Kasumi-1 (cell line): ENCODE measurements around the gene RPL7L1.
A peak's percentile ranks its signal among the peaks of the same experiment; 100 is the strongest.
"Not testable (repeated sequence)": the region's sequence is repeated elsewhere in the genome, so short reads cannot be mapped to it uniquely, and the experiment has no call there.

Experiments used
- DNase-seq, 2 experiments: peaks; one replicate each; lab custom pipeline; 2025; lab: John Stamatoyannopoulos, UW

RPL7L1 gene

DNA sequence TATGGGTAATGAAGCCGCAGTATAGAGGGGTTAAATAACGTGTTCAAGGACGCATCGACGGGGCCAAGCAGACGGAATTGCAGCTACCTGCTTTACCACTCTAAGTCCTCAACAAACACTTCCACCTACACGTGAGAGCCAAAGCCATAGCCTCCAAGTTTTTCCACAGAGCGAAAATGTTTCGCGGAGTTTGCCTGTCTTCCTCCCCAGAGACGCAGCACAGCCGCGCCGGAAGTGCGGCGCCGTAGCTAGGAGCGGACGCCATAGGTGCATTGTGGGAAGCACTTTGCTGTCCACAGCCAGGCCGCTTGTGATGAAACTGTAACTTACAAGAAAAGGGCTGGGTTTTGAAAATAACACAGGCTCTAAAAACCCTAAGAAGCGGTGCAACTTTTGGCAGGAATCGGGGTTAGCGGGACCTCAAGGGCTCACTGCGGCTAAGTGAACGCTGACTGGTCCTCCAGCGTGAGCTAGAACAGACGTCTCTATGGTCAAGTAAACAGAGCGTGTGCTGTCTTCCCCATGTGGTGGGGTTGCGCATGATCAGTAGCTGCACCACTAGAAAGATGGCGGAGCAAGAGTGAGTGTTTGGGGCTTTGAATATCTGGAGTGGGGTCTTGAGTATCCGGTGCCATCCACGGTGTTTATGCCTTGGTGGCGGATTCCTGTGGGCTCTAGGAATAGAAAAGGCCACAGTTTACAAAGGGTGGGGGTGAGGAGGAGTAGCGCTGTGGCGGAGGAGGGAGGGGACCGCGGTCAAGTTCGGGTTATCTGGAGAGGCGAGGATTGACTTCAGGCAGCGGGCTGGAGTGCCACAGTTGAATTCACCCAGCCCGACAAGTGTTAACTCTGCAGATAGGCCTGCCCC is at the start of gene RPL7L1:
Gene RPL7L1, plus strand, starts transcription at position 245 of the 868 bp plus-strand sequence. Its CDS starts 295 bp downstream, at position 540.
- DNase-seq, result peak; percentile 88 to 93

DNA sequence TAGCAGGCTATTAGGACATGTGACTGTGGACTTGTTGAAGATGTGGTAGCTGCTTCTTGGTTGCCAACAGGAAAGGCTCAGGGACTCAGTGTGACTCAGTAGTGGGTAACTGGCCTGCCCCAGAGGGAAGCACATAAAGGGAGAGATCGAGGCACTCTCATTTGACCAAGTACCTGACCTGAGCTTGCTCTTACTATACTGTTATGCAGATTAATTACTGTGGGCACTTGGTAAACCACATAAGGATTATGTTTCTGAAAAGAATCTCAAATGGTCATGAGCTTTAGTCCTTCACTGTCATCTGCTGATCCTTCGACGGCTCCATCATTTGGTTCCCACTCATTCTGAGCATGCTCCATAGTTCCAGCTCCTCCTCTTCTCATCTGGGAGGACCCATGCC is 48.2 kb upstream of the RPL7L1 start:
- DNase-seq, result no peak

DNA sequence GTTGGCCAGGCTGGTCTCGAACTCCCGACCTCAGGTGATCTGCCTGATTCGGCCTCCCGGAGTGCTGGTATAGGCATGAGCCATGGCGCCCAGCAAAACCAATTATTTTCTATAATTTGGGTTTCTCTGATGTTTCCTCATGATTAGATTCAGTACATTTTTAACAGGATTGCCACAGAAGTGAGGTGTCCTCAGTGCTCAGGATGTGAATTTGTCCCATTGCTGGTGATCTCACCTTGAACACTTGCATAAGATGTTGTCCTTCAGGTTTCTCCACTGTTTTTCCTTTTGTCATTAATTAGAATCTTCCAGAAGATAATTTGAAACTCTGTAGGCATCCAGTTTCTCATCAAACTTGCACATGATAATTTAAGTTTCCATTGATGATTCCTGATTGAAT is 45.4 kb upstream of the RPL7L1 start:
- no peak for DNase-seq

DNA sequence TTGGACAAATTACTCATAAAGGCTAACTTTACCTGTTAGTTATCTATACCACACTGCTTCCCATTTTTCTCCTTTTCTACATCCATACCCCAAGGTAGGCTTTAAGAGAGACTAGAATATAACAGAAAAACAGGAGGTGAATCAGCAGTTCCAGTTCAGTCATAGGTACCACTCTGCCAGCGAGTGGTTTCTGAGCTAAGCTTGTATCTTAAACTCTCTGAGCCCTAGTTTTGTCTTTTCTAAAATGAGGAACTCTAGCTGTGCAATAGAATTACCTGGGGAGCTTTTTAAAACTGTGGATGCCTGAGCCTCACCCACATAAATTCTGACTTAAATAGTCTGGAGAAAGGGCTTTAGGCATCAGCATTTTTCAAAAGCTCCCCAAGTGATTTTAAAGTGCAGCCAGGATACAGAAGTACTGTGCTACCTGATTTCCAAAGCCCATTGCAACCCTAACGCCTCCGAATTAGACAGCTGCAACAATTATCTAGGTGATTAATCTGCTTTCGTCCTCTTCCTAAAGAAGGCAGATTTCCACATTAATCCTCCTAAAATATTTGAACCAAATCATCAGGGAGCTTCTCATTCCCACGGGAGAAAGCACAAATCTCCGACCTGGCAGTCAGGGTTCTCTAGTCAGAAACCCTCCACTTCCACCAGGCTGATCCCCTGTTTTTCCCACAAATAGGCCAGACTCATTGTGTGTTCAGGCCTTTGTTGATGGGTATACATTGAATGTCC is 37.4 kb upstream of the RPL7L1 start:
- DNase-seq, result no peak

DNA sequence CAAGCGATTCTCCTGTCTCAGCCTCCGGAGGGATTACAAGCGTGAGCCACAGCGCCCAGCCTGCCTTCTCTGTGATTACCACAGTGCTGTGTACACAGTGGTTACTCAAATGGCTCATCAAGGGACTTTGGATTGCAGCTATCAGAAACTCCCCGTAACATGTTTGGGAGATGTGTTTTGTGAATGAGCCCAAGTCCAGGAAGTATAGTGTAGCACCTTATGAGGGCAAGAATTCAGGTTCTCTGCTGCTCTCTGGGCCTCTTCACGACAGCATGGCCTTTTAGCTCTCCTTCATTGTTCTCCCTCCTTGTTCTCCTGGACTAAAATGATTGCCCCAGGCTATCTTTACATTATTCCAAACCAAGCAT is 34.1 kb upstream of the RPL7L1 start:
- no peak for DNase-seq

DNA sequence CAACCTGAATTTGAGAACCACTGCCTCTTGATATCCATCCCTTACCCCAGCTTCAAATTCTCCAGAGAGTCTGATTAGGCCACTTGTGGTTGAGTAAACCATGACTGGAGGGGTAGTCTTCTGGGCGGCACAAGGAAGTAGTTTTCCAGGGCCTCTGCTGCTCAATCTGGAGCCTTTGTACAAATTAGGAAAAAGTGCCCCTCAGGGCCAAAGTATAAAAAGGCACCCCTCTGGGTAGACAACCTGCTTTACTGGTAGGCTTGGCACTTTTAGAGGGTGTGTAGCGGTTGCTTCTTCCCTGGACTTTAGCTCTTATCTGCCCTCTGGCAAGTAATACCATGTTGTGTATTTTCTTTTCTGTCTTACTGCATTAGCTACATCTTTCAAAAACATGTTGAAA is 32.9 kb upstream of the RPL7L1 start:
- DNase-seq, result no peak

DNA sequence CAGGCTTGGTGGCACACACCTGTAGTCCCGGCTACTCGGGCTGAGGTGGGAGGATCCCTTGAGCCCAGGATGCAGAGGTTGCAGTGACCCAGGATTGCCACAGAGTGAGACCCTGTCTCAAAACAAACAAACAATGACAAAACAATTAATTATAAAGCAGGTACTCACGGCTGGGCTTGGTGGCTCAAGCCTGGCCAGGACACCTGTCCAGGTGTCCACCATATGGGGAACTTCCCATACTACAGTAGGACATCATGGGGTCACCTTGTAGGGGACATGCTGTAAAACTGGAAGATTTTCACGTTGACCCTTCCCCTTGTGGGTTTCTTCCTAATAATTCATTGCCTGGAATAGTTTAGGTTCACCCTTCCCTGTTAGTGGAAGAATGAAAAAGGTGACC is 30.7 kb upstream of the RPL7L1 start:
- DNase-seq, result no peak

DNA sequence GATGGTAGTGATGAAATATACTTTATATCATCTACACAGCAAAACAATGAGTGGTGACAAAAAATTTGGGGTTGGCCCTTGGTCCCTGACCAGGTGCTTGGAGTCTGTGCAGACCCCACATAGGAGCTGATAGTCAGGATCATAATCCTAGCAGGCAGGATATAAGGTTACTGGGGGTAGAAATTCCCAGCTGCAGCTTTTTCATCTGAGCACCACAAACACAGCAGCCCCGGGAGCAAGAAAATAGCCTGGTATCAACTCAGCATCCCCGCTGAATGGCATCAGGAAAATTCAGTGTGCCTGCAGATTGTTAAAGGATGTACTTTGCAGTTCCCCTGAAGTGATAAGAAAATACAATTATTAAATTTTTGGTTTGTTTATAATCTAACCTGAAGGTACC is 27.8 kb upstream of the RPL7L1 start:
- DNase-seq, result no peak

DNA sequence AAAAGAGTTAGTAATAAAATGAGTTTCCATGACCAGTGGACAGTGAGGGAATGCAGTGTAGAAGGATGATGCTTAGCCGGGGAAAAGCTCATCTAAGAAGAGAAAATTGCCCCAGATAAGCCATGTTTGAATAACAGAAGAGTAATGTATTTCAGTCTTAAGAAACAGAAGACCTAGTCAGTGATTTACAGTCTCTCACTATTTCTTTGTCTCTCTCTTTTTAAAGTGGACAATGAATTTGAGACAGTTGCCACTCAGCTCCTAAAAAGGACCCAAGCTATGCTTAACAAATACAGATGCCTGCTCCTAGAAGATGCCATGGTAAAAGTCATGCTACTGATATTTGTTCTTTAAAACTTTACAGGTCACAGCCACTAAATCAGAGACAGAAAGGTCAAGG is 19.4 kb upstream of the RPL7L1 start:
- DNase-seq, result no peak

DNA sequence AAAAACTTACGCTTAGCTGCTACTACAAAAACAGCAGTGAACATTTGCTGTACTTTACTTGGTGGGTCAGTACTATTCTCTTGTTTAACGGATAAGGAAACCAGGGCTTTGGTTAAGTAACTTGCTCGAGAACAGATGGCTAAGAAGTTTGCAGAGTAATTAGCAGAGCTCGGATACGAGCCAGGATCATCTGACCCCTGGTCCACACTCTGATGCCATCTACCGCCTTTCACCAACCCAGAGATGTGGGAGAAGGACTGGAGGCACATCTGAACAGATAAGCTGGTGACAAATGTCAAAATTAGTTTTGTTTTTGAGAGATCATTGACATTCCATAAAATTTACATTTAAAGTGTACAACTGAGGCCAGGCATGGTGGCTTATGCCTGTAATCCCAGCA is 18.9 kb upstream of the RPL7L1 start:
- no peak for DNase-seq

DNA sequence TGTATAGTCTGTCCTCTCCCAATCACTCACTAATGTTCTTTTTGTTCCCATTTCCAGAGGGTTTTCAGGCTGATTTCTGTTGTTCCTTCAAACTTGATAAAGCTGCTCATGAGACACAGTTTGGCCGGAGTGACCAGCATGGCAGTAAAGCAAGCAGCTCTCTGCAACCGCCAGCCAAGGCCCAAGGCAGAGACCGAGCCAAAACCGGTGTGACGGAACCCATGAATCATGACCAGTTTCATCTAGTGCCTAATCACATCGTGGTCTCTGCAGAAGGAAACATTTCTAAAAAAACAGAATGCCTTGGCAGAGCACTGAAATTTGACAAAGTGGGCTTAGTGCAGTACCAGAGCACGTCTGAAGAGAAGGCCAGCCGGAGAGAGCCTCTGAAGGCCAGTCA is 14.8 kb upstream of the RPL7L1 start:
- no peak for DNase-seq

DNA sequence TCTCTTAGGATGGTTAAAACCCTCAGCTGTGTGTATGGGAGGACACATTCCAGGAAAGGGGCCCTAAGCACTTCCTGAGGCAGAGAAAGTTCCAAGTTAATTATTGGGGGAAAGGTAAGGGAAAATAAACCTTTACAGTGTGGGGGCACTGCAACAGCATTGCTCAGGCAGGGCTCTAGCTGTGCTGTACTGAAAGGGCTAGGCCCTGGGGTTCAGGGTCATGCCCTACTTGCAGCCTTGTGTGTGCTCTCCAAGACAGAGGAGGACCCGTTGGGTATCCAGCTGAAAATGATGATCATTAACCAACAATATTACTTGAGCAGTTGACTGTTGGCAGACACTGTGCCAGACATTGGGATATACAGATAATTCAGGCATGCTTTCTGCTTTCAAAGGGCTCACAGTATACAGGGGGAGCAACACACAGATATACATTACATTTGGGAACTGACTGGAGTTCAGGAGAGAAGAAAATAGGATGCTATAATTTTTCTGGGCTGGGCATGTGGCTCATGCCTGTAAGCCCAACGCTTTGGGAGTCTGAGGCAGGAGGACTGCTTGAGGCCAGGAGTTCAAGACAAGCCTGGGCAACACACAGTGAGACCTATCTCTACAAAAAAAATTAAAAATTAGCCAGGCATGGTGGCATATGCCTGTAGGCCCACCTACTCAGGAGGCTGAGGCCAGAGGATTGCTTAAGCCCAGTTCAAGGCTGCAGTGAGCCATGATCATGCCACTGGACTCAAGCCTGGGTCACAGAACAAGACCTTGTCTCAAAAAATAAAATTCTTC is 9.1 kb upstream of the RPL7L1 start:
- no peak for DNase-seq

DNA sequence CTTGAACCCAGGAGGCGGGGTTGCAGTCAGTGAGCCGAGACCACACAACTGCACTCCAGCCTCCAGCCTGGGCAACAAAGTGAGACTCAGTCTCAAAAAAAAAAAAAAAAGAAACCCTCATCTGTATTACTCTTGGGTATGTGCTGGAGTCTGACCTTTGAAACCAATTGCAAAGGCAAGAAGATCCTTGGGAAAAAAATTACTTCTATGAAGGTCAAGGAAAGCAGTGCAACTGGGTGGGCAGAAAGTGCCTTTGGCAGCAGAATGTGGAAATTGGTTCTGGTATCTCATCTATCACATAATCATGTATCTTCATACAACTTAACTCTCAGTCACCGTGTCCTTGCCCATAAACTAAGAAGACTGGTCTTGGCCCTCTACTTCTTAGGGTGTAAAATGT is 7.7 kb upstream of the RPL7L1 start:
- no peak for DNase-seq

DNA sequence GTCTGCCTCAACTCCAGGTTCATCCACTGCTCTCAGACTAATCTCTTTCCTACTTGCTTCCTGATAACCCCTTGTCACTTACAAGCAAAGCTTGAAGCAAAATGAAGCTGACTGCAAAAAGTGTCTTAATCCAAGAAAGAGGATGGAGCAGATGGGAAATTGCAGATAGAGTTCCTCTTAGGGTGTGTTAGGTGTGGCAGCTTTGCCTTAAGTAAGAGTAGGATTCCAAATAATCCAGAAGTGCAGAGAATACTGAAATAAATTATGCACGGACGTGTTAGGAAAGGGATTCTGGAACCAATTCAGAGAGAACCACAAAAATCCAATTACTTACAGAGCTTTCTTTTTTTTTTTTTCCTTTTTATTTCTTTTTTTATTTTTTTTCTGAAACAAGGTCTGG is 6.1 kb upstream of the RPL7L1 start:
- DNase-seq, result no peak

DNA sequence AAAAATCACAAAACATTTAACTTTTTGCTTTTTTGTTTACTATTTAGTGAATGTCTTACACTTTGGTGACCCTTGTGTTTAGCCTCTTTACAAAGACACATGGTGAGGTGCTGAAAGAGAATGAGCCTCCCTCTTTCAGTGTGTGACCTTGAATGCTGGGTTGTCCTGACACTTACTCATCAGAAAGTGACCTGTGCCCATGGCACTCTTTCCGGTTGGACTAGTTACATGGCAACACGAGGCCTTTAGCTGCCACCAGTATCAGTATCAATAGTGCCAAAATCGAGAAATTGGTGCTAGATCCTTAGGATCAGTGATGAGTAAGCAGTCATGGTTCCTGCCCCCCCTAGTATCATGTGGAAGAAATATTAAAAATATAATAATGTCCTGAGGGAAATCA is 1.7 kb upstream of the RPL7L1 start:
- DNase-seq, result no peak

DNA sequence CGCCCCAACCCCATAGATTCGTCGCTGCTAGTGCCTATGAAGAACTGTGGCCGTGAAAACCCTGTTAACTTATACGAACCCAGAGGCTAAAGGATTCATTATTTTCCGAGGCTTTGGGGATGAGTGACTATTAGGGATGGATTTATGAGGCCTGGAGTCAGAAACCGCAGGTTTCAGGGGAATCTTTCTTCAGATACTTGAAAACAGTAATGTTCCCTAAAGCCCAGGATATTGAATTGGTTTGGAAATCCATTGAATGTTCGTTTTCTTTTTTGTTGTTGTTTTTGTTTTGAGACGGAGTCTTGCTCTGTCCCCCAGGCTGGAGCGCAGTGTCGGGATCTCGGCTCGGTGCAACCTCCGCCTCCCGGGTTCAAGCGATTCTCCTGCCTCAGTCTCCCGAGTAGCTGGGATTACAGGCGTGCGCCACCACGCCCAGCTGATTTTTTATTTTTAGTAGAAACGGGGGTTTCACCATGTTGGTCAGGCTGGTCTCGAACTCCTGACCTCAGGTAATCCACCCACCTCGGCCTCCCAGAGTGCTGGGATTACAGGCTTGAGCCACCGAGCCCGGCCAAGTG is 913 bp downstream of the RPL7L1 start:
- not testable (repeated sequence) for DNase-seq

DNA sequence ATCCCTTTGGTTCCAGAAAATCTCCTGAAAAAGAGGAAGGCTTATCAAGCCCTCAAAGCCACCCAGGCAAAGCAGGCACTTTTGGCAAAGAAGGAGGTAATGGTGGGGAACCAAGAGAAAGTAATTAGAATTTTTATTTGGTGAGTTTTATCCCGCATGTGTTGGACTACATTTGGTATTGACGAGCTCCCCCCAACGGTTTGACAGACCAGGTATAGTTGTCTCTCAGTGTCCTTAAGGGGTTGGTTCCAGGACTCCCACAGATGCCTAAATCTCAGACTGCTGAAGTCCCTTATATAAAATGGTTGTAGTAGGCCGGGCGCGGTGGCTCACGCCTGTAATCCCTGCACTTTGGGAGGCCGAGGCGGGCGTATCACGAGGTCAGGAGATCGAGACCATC is 1.5 kb downstream of the RPL7L1 start:
- DNase-seq, result not testable (repeated sequence)

DNA sequence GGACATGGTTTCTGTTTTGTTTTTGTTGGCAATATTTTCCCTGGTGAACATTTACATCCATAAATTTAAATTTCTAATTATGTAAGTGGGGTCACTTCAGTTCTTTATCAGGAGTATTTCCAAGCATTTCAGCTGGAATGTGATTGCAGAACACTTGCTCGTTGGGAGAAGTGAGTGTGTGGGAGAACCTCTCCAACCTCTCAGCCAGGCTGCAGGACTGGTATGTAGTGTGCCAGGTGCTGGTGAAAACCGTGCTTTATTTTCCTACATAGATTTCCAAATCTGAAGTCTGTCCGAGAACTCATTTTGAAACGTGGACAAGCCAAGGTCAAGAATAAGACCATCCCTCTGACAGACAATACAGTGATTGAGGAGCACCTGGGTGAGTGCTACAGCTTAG is 6.3 kb downstream of the RPL7L1 start:
- DNase-seq, result no peak

DNA sequence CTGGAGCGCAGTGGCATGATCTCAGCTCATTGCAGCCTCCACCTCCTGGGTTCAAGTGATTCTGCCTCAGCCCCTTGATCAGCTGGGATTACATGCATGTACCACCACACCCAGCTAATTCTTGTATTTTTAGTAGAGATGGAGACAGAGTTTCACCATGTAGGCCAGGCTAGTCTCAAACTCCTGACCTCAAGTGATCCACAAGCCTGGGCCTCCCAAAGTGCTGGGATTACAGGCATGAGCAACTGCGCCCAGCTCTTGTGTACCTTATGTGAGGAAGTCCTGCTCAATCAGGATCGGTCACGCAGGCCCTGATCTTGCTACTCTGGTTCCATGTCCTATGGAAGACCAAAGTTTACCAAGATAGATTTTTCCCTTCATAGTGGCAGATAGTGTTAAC is 8.8 kb downstream of the RPL7L1 start:
- DNase-seq, result not testable (repeated sequence)

DNA sequence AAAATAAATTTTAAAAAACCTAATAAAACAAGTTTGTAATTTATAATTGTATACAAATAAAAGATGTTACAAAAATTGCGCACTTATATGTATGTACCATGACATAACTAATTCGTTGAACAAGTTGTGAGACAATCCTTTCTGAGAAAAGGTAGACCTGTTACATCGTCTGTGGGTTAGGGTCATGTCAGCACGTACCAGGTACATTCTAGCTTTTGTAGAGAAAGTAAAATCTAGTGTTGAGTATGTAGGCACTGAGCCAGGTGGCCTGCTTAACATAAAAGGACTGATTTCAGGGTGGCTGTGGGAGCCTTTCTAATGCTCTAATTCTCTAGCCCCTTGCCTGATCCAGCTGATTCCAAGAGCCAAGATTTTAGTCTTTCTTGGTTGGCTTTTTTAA is 10.4 kb downstream of the RPL7L1 start:
- no peak for DNase-seq

DNA sequence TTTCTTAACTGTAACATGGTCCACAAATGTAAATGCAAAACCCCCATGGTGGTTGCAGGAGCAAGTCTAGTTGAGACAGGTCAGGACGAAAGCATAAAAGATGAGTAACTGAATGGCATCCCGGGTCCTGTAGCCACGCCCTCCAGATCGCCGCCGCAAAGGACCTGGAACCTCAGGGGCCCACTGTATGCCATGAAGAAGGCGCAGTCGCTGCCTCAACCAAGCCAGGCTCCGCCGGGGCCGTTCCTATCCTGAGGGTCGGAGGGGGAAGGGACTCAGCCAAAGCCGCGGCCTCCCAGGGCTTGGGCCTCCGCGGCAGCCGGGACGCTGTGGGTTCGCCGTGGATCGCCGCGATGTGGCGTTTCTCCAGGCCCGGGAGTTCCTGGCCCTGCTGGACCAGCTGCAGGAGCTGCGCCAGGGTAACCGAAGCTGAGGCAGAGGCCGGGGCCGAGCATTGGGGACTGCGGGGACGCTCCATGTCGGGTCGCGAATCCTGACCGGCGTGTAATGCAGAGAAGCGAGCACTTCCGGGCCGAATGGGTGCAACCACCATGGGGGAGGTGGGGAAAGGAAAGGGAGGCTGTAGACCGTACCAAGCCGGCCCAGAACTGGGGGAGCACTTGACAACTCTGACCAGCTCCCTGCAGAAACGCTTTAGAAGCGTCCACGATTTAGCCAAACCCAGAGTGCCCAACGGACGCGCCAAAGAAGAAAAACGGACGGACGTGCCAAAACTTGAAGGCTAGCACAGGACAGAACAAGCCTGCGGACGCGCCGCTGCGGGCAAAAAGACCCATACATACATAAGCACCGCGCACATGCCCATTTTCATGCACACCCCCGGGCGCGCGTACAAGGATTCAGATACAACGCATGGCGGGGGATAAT is 11.1 kb downstream of the RPL7L1 start:
- DNase-seq, result peak; percentile 94
